ENCODE measurements around the gene MEGF6.

DNA sequence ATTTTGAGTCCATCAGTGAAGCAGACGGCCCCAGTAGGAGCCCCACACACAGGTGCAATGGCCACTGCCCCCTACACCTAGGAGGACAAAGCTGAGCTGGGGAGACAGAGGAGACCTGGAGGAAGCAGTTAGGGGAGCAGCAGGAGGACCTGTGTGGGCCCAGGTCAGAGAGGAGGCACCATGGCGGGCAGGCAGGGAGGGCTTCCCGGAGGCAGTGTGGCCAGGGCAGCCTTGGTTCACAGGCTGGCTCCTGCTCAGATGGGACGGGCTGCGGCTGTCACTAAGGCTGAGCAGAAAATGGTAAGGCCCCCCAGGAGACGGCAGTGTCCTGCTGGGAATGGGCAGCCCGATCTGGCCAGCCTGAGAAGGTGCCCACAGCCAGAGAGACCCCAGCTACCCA, 15.4 kb downstream of the MEGF6 start:
- TF ChIP-seq, protein P1, sequence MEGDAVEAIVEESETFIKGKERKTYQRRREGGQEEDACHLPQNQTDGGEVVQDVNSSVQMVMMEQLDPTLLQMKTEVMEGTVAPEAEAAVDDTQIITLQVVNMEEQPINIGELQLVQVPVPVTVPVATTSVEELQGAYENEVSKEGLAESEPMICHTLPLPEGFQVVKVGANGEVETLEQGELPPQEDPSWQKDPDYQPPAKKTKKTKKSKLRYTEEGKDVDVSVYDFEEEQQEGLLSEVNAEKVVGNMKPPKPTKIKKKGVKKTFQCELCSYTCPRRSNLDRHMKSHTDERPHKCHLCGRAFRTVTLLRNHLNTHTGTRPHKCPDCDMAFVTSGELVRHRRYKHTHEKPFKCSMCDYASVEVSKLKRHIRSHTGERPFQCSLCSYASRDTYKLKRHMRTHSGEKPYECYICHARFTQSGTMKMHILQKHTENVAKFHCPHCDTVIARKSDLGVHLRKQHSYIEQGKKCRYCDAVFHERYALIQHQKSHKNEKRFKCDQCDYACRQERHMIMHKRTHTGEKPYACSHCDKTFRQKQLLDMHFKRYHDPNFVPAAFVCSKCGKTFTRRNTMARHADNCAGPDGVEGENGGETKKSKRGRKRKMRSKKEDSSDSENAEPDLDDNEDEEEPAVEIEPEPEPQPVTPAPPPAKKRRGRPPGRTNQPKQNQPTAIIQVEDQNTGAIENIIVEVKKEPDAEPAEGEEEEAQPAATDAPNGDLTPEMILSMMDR (optimal IDR thresholded peaks at IDR 0.05 in 1 of 3, IDR thresholded peaks at IDR 0.05 in 1 of 3, conservative IDR thresholded peaks at IDR 0.05 in 1 of 3; ENCODE audit: extremely low read depth in 1 of 3, insufficient read depth in 2 of 3, low read length in 3 of 3), result no peak
- TF ChIP-seq EZH2 (IDR thresholded peaks at IDR 0.05; ENCODE audit: low read length), result no peak
